PFSK-1 (cell line): ENCODE results near the gene BCAR3.
A peak's percentile ranks its signal among the peaks of the same experiment; 100 is the strongest.

Experiments used
- FOXP2 ChIP-seq: optimal IDR thresholded peaks from 2 replicates; pipeline ENCODE3; 2011; ENCODE audit warnings: borderline replicate concordance, control low read depth, inconsistent platforms; ENCODE audit not compliant: insufficient read depth; ENCODE audit errors: extremely low read length, extremely low read depth
- POLR2AphosphoS5 ChIP-seq: IDR thresholded peaks from 2 replicates; pipeline ENCODE4 v1.6.1; 2012; ENCODE audit warnings: low read depth, mild to moderate bottlenecking, control low read depth, low read length, moderate library complexity
- REST ChIP-seq, 2 experiments: IDR thresholded peaks; 2 replicates each; pipeline versions ENCODE4 v1.6.1 to v1.8.0; 2011 to 2012; ENCODE audit warnings: low read depth in 2 of 2, low read length in 2 of 2, control low read depth in 1 of 2, inconsistent platforms in 1 of 2, mild to moderate bottlenecking in 1 of 2, moderate library complexity in 1 of 2; ENCODE audit not compliant: insufficient read depth in 1 of 2
- SIN3A ChIP-seq: IDR thresholded peaks from 2 replicates; pipeline ENCODE4 v1.6.1; 2012; ENCODE audit warnings: mild to moderate bottlenecking, low read length, moderate library complexity, borderline replicate concordance; ENCODE audit not compliant: insufficient read depth
- TAF1 ChIP-seq: IDR thresholded peaks from 2 replicates; pipeline ENCODE4 v1.6.1; 2012; ENCODE audit warnings: low read length, control low read depth, borderline replicate concordance; ENCODE audit not compliant: insufficient read depth

BCAR3 gene

GRCh38 chr1:93588955-93589354, 92.7 kb downstream of the BCAR3 start:
- TF ChIP-seq POLR2AphosphoS5 (no peak), FOXP2 (no peak), TAF1 (no peak), REST (IDR thresholded peaks at IDR 0.05; ENCODE audit: insufficient read depth in 1 of 2, low read depth in 2 of 2, low read length in 2 of 2) (no peak), SIN3A (no peak)

GRCh38 chr1:93588206-93588605, 93.4 kb downstream of the BCAR3 start:
- no peak for TF ChIP-seq FOXP2
- peak; percentile 30; the same call in 1 of the 2 replicates for TF ChIP-seq SIN3A

- TF ChIP-seq SIN3A, result no peak
- TF ChIP-seq POLR2AphosphoS5, result no peak
- no peak for TF ChIP-seq REST (IDR thresholded peaks at IDR 0.05; ENCODE audit: insufficient read depth in 1 of 2, low read depth in 2 of 2, low read length in 2 of 2)
- TF ChIP-seq TAF1, result no peak
- no peak for TF ChIP-seq FOXP2
Measured at GRCh38 chr1:93587354-93587753, 94.3 kb downstream of the BCAR3 start.

GRCh38 chr1:93585059-93585966, 96.3 kb downstream of the BCAR3 start:
- TF ChIP-seq TAF1 (no peak), POLR2AphosphoS5 (no peak), REST (IDR thresholded peaks at IDR 0.05; ENCODE audit: insufficient read depth in 1 of 2, low read depth in 2 of 2, low read length in 2 of 2) (no peak), SIN3A (no peak), FOXP2 (no peak)

GRCh38 chr1:93584261-93585003, 97.2 kb downstream of the BCAR3 start:
- TF ChIP-seq FOXP2 (no peak), TAF1 (no peak), REST (IDR thresholded peaks at IDR 0.05; ENCODE audit: insufficient read depth in 1 of 2, low read depth in 2 of 2, low read length in 2 of 2) (no peak), POLR2AphosphoS5 (no peak), SIN3A (no peak)
